GM21528 (cell line): ENCODE data around the gene NEU1.
"Not testable (repeated sequence)": the region's sequence is repeated elsewhere in the genome, so short reads cannot be mapped to it uniquely, and the experiment has no call there.

Source experiments
- ATAC-seq: cut with Tn5 transposase; IDR thresholded peaks from one replicate; pipeline ENCODE4 v1.9.1; 2021; ENCODE audit warnings: mild to moderate bottlenecking, moderate library complexity; ENCODE audit not compliant: unreplicated experiment, low FRiP score

NEU1 gene

DNA sequence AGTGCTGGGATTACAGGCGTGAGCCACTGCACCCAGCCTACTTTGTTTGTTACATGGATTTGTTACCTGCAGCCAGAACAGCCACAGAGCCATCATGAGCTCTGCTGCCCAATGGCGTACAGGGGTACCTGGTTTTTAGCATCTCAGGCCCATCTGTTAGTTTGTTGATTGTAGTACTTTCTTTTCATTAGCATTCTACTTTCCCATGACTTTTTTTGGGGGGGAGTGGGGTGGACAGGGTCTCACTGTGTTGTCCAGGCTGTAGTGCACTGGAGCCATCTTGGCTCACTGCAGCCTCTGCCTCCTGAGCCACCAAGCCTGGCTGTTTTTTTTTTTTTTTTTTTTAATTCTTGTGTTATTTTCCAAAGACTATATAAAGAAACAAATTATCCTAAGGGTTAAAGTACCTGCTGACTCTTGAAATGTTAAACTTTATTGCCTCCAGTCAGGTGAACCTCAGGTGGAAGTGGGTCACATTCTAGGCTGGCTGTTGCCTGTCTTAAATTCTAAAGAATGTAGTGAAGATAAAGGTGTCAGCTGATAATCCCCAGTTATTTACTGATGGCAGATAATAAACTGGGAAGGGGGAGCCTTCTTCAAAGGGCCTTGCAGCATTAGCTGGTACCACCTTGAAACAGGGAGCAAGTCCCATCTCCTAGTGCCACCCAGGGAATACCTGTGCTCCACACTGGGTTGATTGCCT lies 15.2 kb downstream of the NEU1 start:
- ATAC-seq, result no peak

DNA sequence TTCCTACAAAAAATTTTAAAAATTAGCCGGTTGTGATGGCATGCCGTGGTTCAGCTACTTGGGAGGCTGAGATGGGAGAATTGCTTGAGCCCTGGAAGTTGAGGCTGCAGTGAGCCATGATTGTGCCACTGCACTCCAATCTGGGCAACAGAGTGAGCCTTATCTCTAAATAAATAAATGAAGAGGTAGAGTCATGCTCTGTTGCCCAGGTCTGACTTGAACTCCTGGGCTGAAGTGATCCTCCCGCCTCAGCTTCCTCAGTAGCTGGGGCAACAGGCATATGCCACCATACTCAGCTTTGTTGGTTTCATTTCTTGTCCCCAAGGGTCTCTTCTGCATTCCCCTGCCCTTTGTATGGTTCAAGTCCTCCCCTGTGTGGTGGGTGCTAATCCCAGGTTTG lies 18.1 kb downstream of the NEU1 start:
- no peak for ATAC-seq

DNA sequence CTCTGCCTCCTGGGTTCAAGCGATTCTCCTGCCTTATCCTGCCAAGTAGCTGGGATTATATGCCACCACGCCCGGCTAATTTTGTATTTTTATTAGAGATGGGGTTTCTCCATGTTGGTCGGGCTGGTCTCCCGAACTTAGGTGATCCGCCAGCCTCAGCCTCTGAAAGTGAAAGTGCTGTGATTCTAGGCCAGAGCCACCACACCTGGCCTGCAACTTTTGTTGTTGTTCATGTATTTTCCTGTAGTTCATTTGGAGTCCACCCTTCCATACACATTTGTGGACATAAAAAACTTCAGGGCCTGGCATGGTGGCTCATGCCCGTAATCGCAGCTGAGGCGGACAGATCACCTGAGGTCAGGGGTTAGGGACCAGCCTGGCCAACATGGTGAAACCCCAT lies 20.6 kb downstream of the NEU1 start:
- no peak for ATAC-seq

DNA sequence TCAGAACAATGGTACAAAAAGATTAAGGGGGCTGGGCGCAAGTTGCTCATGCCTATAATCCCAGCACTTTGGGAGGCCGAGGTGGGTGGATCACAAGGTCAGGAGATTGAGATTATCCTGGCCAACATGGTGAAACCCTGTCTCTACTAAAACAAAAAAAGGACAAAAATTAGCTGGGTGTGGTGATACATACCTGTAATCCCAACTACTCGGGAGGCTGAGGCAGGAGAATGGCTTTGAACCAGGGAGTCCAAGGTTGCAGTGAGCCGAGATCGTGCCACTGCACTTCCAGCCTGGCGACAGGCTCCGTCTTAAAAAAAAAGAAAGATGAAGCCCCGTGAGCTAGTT lies 22.9 kb downstream of the NEU1 start:
- ATAC-seq, result not testable (repeated sequence)

DNA sequence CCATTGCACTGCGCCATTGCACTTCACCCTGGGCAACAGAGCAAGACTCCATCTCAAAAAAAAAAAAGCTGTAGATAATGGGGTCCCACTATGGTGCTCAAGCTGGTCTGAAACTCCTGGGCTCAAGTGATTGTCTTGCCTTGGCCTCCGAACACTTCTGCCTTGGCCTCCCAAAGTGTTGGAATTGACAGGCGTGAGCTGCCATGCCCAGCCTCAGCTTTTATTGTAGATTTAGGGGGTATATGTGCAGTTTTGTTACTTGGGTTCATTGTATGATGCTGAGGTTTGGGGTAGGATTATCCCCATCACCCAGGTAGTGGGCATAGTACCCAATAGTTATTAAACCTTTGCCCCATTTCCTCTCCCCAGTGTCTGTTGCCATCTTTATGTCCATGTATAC lies 23.7 kb downstream of the NEU1 start:
- no peak for ATAC-seq

DNA sequence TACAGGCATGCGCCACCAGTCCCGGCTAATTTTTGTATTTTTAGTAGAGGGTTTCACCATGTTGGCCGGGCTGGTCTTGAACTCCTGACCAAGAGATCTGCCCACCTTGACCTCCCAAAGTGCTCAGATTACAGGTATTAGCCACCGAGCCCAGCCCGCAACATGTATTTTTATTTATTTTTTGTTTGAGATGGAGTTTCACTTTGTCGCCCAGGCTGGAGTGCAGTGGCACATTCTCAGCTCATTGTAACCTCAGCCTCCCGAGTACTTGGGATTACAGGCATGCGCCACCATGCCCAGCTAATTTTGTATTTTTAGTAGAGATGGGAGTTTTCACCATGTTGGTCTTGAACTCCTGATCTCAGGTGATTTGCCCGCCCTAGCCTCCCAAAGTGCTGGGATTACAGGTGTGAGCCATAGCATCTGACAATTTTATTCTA lies 24.5 kb downstream of the NEU1 start:
- ATAC-seq, result not testable (repeated sequence)

DNA sequence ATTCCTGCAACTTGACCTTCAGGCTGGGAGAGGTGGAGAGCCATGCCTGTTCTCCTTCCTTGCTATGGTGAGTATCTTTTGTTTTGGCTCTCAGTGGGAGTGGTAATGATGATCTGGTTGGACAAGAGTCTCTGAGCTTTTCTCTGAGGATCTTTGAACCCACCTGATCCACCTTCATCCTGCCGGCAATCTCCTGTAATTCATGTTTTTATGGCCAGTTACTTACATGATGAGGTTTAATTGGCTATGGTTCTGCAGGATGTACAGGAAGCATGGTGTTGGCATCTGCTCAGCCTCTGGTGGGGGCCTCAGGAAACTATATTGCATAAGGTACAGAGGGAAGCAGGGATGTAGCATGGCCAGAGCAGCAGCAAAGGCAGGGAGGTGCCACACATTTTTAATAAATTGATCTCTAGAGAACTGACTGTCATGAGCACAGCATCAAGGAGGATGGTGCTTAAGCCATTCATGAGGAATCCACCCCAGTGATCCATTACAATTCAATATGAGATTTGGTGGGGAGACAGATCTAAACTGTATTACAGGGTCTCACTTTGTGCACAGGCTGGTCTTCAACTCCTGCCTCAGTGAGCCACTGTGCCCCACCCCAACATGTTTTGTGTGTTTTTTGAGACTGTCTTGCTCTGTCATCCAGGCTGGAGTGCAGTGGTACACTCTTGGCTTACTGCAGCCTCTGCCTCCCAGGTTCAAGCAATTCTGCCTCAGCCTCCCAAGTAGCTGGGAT lies 25.1 kb downstream of the NEU1 start:
- ATAC-seq, result no peak

DNA sequence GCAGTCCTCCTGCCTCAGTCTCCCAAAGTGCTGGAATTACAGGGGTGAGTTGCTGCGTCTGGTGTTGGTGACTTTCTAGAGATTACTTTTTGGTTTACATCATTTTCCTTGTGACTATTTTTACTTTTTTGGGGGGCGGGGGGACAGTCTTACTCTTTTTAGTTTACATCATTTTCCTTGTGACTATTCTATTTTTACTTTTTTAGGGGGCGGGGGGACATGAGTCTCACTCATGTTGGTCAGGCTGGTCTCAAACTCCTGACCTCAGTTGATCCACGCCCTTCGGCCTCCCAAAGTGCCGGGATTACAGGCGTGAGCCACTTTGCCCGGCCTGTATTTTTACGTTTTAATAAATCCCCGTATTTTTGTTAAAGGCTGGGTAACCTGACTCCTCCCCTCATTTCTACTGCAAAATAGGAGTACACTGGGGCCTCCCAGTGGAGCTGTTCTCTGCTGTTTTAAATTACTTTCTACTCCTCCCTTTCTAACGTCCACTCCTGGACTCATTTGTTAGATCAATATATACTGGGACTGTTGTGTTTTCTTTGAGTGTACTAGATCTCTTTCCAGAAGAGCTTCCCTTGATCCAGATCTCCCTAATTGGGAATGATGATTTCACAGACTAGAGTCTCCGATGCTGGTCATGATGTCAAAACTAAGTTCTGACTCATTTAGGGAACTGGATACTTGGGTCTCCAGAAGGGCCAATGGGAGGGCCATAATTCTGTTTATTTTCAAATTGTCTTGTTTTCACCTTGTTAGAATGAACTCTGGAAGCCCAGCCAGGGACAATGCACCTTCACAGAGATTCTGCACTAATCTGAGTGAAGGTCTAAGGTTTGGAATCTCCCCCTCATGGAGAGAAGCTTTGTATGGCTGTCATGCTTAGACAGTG lies 25.9 kb downstream of the NEU1 start:
- no peak for ATAC-seq

DNA sequence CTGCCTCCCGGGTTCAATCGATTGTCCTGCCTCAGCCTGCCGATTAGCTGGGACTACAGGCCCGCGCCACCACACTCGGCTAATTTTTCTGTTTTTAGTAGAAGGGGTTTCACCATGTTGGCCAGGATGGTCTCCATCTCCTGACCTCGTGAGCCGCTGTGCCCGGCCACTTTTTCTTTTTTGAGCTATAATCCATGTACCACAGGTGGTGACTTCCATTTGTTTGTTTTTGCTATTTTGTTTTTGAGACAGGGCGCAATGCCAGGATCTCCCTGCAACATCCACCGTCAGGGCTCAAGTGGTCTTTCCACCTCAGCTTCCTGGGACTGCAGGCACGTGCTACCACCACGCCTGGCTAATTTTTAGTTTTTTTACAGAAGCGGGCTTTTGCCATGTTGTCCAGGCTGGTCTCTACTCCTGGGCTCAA lies 26.6 kb downstream of the NEU1 start:
- ATAC-seq, result no peak

DNA sequence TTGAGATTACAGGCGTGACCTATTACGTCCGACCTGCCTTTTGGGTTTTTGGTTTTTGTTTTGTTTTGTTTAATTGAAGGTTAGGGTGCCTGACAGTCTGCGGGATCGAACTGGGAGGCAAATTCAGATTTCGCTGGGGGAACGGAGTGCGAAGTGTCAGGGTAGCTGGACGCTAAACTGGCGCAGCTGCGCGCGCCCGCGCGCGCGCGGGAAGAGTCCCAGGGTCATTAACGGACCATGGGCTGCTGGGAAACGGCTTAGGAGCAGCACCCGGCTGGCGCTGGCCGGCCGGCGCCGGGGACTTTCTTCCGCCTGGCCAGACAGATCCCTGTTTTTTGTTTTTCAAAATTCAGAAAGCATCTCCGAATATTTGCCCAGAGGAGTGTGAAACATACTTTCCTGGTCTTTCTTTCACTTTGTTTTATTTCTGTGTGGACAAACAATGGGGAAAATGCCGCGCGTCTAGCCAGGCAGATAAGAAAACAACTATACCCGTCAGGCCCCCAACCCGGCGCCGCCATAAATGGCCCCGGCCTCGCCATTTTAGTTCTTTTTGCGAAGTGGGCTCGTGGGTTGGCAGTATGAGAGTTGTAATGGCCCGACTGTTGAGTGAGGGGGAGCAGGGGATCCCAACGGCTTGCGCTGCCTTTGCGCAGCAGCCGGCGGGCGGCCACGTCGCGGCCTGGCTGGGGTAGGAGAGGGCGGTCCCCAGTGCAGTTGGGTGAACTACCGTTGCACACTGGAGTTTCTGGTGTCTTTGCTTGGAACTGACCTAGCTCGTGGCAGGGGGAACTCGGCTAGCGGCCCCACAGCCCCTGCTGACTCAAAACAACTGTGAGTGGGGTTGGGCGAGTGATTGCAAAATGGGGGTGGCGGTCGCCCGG lies 28.0 kb downstream of the NEU1 start:
- ATAC-seq, result no peak

DNA sequence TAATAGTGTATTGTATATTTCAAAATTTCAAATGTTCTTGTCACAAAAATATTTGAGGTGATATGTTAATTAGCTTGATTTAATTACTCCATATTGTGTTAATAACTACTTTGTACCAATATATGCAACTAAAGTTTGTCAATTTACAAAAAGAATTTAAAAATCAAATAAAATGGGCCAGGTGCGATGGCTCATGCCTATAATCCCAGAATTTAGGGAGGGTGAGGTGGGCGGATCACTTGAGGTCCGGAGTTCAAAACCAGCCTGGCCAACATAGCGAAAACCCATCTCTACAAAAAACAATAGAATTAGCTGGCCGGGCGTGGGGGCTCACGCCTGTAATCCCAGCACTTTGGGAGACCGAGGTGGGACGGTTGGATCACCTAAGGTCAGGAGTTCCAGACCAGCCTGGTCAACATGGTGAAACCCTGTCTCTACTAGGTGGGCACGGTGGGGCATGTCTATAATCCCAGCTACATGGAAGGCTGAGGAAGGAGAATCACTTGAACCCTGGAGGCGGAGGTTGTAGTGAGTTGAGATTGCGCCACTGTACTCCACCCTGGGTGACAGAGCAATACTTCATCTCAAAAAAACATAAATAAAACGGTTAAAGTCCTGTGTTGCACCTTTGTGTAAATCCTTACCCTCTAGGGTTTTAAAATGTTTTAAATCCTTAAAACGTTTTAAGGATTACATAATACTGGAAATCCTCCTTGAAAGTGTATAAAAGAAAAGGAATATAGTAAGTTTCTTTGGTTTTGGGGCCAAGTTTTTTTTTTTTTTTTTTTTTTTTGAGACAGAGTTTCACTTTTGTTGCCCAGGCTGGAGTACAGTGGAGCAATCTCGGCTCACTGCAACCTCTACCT lies 31.0 kb downstream of the NEU1 start:
- ATAC-seq, result no peak

DNA sequence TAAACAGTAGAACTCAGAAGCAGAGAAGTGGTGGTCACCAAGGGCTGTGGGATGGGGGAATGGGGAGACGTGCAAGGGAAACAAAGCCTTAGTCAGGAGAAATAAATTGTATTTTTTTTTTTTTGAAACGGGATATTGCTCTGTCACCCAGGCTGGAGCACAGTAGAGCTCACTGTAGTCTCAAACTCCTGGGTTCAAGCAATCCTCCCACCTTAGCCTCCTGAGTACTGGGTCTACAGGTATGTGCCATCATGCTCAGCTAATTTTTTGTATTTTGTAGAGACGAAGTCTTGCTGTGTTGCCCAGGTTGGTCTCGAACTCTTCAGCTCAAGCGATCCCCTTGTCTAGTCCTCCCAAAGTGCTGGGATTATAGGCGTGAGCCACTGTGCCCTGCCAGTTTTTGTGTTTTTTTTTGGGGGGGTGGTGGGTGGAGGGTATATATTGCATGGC lies 31.7 kb downstream of the NEU1 start:
- no peak for ATAC-seq

DNA sequence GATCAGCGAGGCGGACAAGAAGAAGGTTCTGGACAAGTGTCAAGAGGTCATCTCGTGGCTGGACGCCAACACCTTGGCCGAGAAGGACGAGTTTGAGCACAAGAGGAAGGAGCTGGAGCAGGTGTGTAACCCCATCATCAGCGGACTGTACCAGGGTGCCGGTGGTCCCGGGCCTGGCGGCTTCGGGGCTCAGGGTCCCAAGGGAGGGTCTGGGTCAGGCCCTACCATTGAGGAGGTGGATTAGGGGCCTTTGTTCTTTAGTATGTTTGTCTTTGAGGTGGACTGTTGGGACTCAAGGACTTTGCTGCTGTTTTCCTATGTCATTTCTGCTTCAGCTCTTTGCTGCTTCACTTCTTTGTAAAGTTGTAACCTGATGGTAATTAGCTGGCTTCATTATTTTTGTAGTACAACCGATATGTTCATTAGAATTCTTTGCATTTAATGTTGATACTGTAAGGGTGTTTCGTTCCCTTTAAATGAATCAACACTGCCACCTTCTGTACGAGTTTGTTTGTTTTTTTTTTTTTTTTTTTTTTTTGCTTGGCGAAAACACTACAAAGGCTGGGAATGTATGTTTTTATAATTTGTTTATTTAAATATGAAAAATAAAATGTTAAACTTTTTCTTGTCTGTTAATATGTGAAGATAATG lies 32.9 kb downstream of the NEU1 start:
- ATAC-seq, result no peak

DNA sequence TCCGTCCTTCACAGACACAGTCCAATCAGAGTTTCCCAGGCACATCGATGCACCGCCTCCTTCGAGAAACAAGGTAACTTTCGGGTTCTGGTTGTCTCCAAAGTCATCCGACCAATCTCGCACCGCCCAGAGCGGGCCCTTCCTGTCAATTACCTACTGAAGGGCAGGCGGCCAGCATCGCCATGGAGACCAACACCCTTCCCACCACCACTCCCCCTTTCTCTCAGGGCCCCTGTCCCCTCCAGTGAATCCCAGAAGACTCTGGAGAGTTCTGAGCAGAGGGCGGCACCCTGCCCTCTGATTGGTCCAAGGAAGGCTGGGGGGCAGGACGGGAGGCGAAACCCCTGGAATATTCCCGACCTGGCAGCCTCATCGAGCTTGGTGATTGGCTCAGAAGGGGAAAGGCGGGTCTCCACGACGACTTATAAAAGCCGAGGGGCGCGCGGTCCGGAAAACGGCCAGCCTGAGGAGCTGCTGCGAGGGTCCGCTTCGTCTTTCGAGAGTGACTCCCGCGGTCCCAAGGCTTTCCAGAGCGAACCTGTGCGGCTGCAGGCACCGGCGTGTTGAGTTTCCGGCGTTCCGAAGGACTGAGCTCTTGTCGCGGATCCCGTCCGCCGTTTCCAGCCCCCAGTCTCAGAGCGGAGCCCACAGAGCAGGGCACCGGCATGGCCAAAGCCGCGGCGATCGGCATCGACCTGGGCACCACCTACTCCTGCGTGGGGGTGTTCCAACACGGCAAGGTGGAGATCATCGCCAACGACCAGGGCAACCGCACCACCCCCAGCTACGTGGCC lies 35.1 kb downstream of the NEU1 start, which contains the start of gene HSPA1B:
HSPA1B (plus strand) TSS at position 453 of the 794 bp plus-strand sequence; CDS start at position 666, 213 bp downstream.
- ATAC-seq, result peak; percentile 66

DNA sequence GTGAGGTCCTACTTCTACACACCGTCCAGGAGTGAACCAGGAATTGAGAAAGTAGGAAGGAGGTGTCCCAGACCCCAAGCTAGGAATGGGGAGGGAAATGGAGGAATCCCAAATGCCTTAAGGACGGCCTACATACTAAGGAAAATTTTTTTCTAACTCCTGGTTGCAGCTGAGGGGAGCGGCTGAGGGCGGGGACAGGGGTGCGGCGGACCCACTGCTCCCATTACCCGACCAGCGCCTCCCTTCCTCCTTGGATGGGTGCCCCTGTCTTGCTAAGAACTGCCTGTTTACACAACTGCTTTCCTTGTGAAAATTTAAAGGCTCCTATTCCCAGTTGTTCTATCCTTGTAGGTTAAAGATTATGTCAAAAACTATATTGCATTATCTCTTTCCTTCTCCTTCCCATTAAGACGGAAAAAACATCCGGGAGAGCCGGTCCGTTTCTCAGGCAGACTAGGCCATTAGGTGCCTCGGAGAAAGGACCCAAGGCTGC lies 35.8 kb downstream of the NEU1 start:
- ATAC-seq, result no peak

DNA sequence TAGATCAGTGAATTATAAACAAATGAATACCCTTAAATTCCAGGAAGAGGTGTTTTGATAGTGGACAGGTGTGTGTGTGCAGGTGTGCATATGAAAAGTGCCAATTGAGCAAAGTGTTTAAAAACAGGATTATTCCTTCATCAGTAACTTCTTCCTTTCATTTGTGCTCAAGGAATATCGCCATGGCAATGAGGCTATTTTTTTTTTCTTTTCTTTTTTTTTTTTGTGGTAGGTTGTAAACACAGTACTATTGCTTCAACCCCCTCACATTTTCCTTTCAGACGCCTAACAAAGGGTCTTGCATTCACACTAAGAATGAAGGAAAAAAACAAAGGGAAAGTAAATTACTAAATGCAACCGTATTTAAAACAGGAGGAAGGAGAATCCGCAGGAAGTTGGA lies 37.1 kb downstream of the NEU1 start:
- ATAC-seq, result no peak

DNA sequence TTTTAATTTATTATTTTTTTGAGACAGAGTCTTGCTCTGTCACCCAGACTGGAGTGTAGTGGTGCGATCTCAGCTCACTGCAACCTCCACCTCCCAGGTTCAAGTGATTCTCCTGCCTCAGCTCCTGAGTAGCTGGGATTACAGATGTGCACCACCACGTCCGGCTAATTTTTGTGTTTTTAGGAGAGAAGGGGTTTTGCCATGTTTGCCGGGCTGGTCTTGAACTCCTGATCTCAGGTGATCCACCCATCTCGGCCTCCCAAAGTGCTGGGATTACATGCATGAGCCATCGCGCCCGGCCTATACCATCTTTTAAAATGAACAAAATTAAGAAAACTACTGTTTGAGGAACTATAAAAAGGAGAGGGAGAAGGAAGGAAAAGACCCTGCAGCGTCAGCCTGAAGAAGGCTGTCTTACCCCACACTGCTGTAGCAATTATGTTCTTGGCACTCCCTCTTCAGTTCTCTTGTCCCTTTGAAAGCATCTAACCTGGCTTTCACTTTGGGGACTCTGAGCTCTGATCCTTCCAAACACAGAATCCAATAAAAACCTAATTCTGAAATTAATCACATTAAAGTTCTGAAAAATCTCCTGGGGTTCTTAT lies 38.9 kb downstream of the NEU1 start:
- ATAC-seq, result not testable (repeated sequence)
